DOHH2 (cell line): ENCODE data around the gene INHBE.

ENCODE experiments used
- H3F3A ChIP-seq: fragments of 200-600 bp; sonication (generic), shearing (Covaris generic); 2 replicates; pipeline ENCODE4 v1.6.0; 2016; ENCODE audit warnings: antibody characterized with exemption, mild to moderate bottlenecking; ENCODE audit not compliant: control insufficient read depth, insufficient read depth
- H3K27ac ChIP-seq: fragments of 200-600 bp; sonication (generic); 2 replicates; pipeline ENCODE4 v1.5.1; 2014; ENCODE audit warnings: low read depth, mild to moderate bottlenecking, low read length, moderate library complexity
- H3K27me3 ChIP-seq: fragments of 200-600 bp; sonication (generic); 2 replicates; pipeline ENCODE4 v1.6.1; 2014; ENCODE audit warnings: mild to moderate bottlenecking, low read length, mixed read lengths; ENCODE audit not compliant: control insufficient read depth
- H3K36me3 ChIP-seq: fragments of 200-600 bp; sonication (generic); 2 replicates; pipeline ENCODE4 v1.6.1; 2014; ENCODE audit warnings: mild to moderate bottlenecking, low read length, moderate library complexity, mixed read lengths; ENCODE audit not compliant: control insufficient read depth
- H3K4me1 ChIP-seq: fragments of 200-600 bp; sonication (generic); 2 replicates; pipeline ENCODE4 v1.6.1; 2014; ENCODE audit warnings: mild to moderate bottlenecking, low read length, mixed read lengths; ENCODE audit not compliant: control insufficient read depth
- H3K4me2 ChIP-seq: fragments of 200-600 bp; sonication (generic); 2 replicates; pipeline ENCODE4 v1.6.0; 2014; ENCODE audit warnings: mild to moderate bottlenecking, low read length, moderate library complexity
- H3K4me3 ChIP-seq: fragments of 200-600 bp; sonication (generic); 2 replicates; pipeline ENCODE4 v1.5.1; 2014; ENCODE audit warnings: mild to moderate bottlenecking, low read length, mixed read lengths
- H3K79me2 ChIP-seq: fragments of 200-600 bp; sonication (generic); 2 replicates; pipeline ENCODE4 v1.6.1; 2014; ENCODE audit warnings: mild to moderate bottlenecking, low read length, mixed read lengths; ENCODE audit not compliant: control insufficient read depth
- H3K9me2 ChIP-seq: fragments of 200-600 bp; sonication (generic); replicated peaks from 2 replicates; pipeline ENCODE4 v1.6.1; 2014; ENCODE audit warnings: mild to moderate bottlenecking, low read length, mixed read lengths; ENCODE audit not compliant: control insufficient read depth
- H3K9me3 ChIP-seq: fragments of 200-600 bp; sonication (generic); 2 replicates; pipeline ENCODE4 v1.6.1; 2014; ENCODE audit warnings: antibody characterized with exemption, low read length, mixed read lengths; ENCODE audit not compliant: control insufficient read depth, insufficient read depth
- H4K20me1 ChIP-seq: fragments of 200-600 bp; sonication (generic); 2 replicates; pipeline ENCODE4 v1.6.0; 2014; ENCODE audit warnings: low read depth, mild to moderate bottlenecking, antibody characterized with exemption, low read length, moderate library complexity; ENCODE audit not compliant: control insufficient read depth, insufficient read depth
- CTCF ChIP-seq: fragments of 200-600 bp; sonication (generic); IDR thresholded peaks from one replicate; pipeline ENCODE4 v1.5.1; 2014; ENCODE audit warnings: antibody characterized with exemption, mild to moderate bottlenecking, low read depth, low read length; ENCODE audit not compliant: poor library complexity, severe bottlenecking
- EZH2phosphoT487 ChIP-seq: fragments of 200-600 bp; sonication (generic); IDR thresholded peaks from 2 replicates; pipeline ENCODE4 v1.6.1; 2017; ENCODE audit warnings: borderline replicate concordance, mild to moderate bottlenecking, antibody characterized with exemption, low read length, moderate library complexity, mixed read lengths

Gene INHBE

GRCh38 chr12:57481671-57482070 lies 26.6 kb downstream of the INHBE start:
- Histone ChIP-seq H3F3A (peaks cover 20% of the 10 kb centered on the region), H3K4me1 (peaks cover 59% of the 10 kb centered on the region), H3K27ac (no peak overlapping the region), H4K20me1 (no peaks in the 10 kb centered on the region), H3K9me3 (no peaks in the 10 kb centered on the region), H3K27me3 (no peaks in the 10 kb centered on the region), H3K9me2 (no peaks in the 10 kb centered on the region), H3K79me2 (peaks cover 14% of the 10 kb centered on the region), H3K4me3 (no peak overlapping the region), H3K36me3 (peaks cover 5% of the 10 kb centered on the region), H3K4me2 (no peak overlapping the region)
- TF ChIP-seq EZH2phosphoT487 = no peak
- no peak for TF ChIP-seq CTCF

GRCh38 chr12:57483466-57483865 lies 28.4 kb downstream of the INHBE start:
- Histone ChIP-seq H3F3A (peaks cover 20% of the 10 kb centered on the region), H3K27ac (0 out of 2 replicates have a peak overlapping the region, but pooled peaks have one; percentile 3), H3K36me3 (peaks cover 6% of the 10 kb centered on the region), H4K20me1 (no peaks in the 10 kb centered on the region), H3K4me1 (peaks cover 47% of the 10 kb centered on the region), H3K79me2 (peaks cover 10% of the 10 kb centered on the region), H3K4me3 (no peak overlapping the region), H3K9me2 (no peaks in the 10 kb centered on the region), H3K9me3 (no peaks in the 10 kb centered on the region), H3K27me3 (no peaks in the 10 kb centered on the region), H3K4me2 (peak overlapping the region; percentile 35)
- no peak for TF ChIP-seq CTCF
- TF ChIP-seq EZH2phosphoT487 = no peak

GRCh38 chr12:57485695-57486094 lies 30.6 kb downstream of the INHBE start:
- no peak overlapping the region for H3K4me2 ChIP-seq
- TF ChIP-seq EZH2phosphoT487 = no peak
- TF ChIP-seq CTCF = no peak

More at GRCh38 chr12:57485695-57486094, 30.6 kb downstream of the INHBE start:
- H4K20me1 ChIP-seq = no peaks in the 10 kb centered on the region
- peaks cover 5% of the 10 kb centered on the region; the same call in 1 of the 2 replicates for H3F3A ChIP-seq
- H3K4me3 ChIP-seq = no peak overlapping the region
- H3K27me3 ChIP-seq = no peaks in the 10 kb centered on the region
- no peak overlapping the region for H3K27ac ChIP-seq
- H3K79me2 ChIP-seq = peaks cover 28% of the 10 kb centered on the region
- H3K36me3 ChIP-seq = peaks cover 28% of the 10 kb centered on the region
- H3K9me3 ChIP-seq = no peaks in the 10 kb centered on the region
- H3K9me2 ChIP-seq = no peaks in the 10 kb centered on the region
- peaks cover 37% of the 10 kb centered on the region for H3K4me1 ChIP-seq
